ENCODE results near the gene GPR141. TPM values are rescaled to one million over a fixed set of nuclear protein-coding genes. Genes with fewer than 3 reads are reported as not detected.

Gene GPR141
- polyA plus RNA-seq, 3 donors, result 25.4 to 26.6 (median 25.5) TPM

DNA sequence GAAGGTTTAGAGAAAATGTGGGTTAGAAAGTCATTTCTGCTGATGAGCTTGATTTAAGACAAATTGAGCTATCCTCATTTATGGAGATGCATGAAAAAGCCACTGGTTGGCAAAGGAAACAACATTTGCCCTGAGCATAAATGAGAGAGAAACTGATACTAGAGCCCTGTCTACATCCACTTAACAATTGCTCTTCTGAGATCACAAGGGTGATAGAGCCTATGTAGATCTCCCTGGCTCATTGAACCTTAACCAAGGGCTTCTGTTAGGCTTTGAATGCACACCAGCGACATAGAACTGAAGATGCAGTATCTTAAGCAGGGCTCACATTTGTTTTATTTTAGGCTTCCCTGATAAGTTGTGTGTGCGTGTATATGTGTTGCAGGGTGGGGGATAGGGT, 35.0 kb downstream of the GPR141 start:
- peak overlapping the region in 1 of 2 donors; percentile 37 for H3K27ac ChIP-seq (ENCODE audit: low read depth in 1 of 2, low read length in 2 of 2)
- no peaks in the 10 kb centered on the region for H3K27me3 ChIP-seq (ENCODE audit: control insufficient read depth in 2 of 2, insufficient read depth in 2 of 2, low read length in 2 of 2)
- H3K36me3 ChIP-seq (replicated peaks in 1 of 2; ENCODE audit: control insufficient read depth in 1 of 2, insufficient read depth in 2 of 2, low read length in 2 of 2), result peaks cover 4 to 51% of the 10 kb centered on the region in 2 donors
- TF ChIP-seq, protein P1, sequence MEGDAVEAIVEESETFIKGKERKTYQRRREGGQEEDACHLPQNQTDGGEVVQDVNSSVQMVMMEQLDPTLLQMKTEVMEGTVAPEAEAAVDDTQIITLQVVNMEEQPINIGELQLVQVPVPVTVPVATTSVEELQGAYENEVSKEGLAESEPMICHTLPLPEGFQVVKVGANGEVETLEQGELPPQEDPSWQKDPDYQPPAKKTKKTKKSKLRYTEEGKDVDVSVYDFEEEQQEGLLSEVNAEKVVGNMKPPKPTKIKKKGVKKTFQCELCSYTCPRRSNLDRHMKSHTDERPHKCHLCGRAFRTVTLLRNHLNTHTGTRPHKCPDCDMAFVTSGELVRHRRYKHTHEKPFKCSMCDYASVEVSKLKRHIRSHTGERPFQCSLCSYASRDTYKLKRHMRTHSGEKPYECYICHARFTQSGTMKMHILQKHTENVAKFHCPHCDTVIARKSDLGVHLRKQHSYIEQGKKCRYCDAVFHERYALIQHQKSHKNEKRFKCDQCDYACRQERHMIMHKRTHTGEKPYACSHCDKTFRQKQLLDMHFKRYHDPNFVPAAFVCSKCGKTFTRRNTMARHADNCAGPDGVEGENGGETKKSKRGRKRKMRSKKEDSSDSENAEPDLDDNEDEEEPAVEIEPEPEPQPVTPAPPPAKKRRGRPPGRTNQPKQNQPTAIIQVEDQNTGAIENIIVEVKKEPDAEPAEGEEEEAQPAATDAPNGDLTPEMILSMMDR (IDR thresholded peaks at IDR 0.05), result no peak
- peaks cover 100% of the 10 kb centered on the region for H3K79me2 ChIP-seq (ENCODE audit: insufficient read depth, low read length)
- intact Hi-C loops (cut with micrococcal nuclease), result no loop called here
- 100% methylated on average over 2 of the region's 2 CpGs for WGBS (ENCODE audit: insufficient coverage)
- no peak overlapping the region for H2AFZ ChIP-seq (ENCODE audit: insufficient read depth, low read depth, low read length, poor library complexity, severe bottlenecking)
- H3K4me3 ChIP-seq (replicated peaks in 1 of 3; ENCODE audit: low read depth in 2 of 3, low read length in 3 of 3), result no peak overlapping the region
- peaks cover 56% of the 10 kb centered on the region for H3K4me1 Mint-ChIP-seq
- H3K4me3 Mint-ChIP-seq, result no peak overlapping the region
- H3K9ac ChIP-seq (ENCODE audit: insufficient read depth, low read length, poor library complexity, severe bottlenecking), result no peak overlapping the region
- H3K9me3 Mint-ChIP-seq, result peaks cover 0 to 8% (median 0%) of the 10 kb centered on the region in 7 donors
- H4K20me1 ChIP-seq (ENCODE audit: insufficient read depth, low read length), result peaks cover 14% of the 10 kb centered on the region
- no peaks in the 10 kb centered on the region for H3K9me3 ChIP-seq (replicated peaks in 1 of 2; ENCODE audit: control insufficient read depth in 1 of 2, insufficient read depth in 1 of 2, low read length in 2 of 2)
- peaks cover 19 to 33% of the 10 kb centered on the region in 2 donors for H3K4me1 ChIP-seq (ENCODE audit: control insufficient read depth in 1 of 2, insufficient read depth in 2 of 2, low read length in 2 of 2)
- H3K27ac Mint-ChIP-seq, result peak overlapping the region in 5 of 7 donors; percentile 11 to 85 (median 76)
- H3K36me3 Mint-ChIP-seq, result peaks cover 42 to 53% of the 10 kb centered on the region in 2 donors
- H3K4me2 ChIP-seq (replicated peaks; ENCODE audit: extremely low read depth, low read length, poor library complexity, severe bottlenecking), result no peak overlapping the region
- no peak for DNase-seq
- H3K27me3 Mint-ChIP-seq (ENCODE audit: low read depth in 3 of 3), result no peaks in the 10 kb centered on the region

DNA sequence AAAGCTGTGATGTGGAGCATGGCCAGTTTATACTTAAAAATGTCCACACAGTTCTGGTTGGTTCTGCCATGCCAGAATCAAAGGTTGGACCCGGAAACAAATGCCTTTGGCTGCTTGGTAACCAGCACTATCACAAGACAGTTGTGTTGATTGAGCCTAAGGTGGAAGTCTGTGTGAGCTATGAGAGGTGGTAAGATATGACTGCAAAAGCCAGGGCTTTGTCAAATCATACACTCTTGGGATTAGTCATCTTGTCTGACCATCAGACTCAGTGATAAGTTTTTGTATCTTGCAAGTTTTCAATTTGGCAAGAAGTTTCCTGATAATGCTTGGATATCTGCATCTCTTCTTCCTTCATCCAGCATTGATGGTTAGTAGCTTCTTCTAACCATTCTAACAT, 35.5 kb downstream of the GPR141 start:
- Histone ChIP-seq H3K27ac (ENCODE audit: low read depth in 1 of 2, low read length in 2 of 2) (peak overlapping the region in 1 of 2 donors; percentile 37), H4K20me1 (ENCODE audit: insufficient read depth, low read length) (peaks cover 19% of the 10 kb centered on the region), H3K27me3 (ENCODE audit: control insufficient read depth in 2 of 2, insufficient read depth in 2 of 2, low read length in 2 of 2) (no peaks in the 10 kb centered on the region), H3K79me2 (ENCODE audit: insufficient read depth, low read length) (peaks cover 100% of the 10 kb centered on the region), H2AFZ (ENCODE audit: insufficient read depth, low read depth, low read length, poor library complexity, severe bottlenecking) (no peak overlapping the region), H3K4me3 (replicated peaks in 1 of 3; ENCODE audit: low read depth in 2 of 3, low read length in 3 of 3) (no peak overlapping the region), H3K9ac (ENCODE audit: insufficient read depth, low read length, poor library complexity, severe bottlenecking) (no peak overlapping the region), H3K9me3 (replicated peaks in 1 of 2; ENCODE audit: control insufficient read depth in 1 of 2, insufficient read depth in 1 of 2, low read length in 2 of 2) (no peaks in the 10 kb centered on the region), H3K4me1 (ENCODE audit: control insufficient read depth in 1 of 2, insufficient read depth in 2 of 2, low read length in 2 of 2) (peaks cover 20 to 32% of the 10 kb centered on the region in 2 donors), H3K4me2 (replicated peaks; ENCODE audit: extremely low read depth, low read length, poor library complexity, severe bottlenecking) (no peak overlapping the region), H3K36me3 (replicated peaks in 1 of 2; ENCODE audit: control insufficient read depth in 1 of 2, insufficient read depth in 2 of 2, low read length in 2 of 2) (peaks cover 4 to 51% of the 10 kb centered on the region in 2 donors)
- DNase-seq, result no peak
- Mint-ChIP-seq H3K27ac (peak overlapping the region in 3 of 7 donors; percentile 11 to 85 (median 74)), H3K36me3 (peaks cover 43 to 55% of the 10 kb centered on the region in 2 donors), H3K4me1 (peaks cover 55% of the 10 kb centered on the region), H3K27me3 (ENCODE audit: low read depth in 3 of 3) (no peaks in the 10 kb centered on the region), H3K9me3 (peaks cover 0 to 8% (median 0%) of the 10 kb centered on the region in 7 donors), H3K4me3 (no peak overlapping the region)
- TF ChIP-seq, protein P1 (IDR thresholded peaks at IDR 0.05), result no peak
- no CpG with 5 or more reads among the region's 1 CpG for WGBS (ENCODE audit: insufficient coverage)
- intact Hi-C loops (cut with micrococcal nuclease), result no loop called here
